Thymus (tissue), 14 donors: ENCODE measurements around the gene KLHDC1. TPM values are rescaled to one million over a fixed set of nuclear protein-coding genes. Genes with fewer than 3 reads are reported as not detected.
"Not testable (repeated sequence)": the region's sequence is repeated elsewhere in the genome, so short reads cannot be mapped to it uniquely, and the experiment has no call there.

Experiments used
- DNase-seq, 9 donors: peaks; one replicate each; pipeline ENCODE4 v3.0.0-alpha.2; 2013; ENCODE audit warnings: low spot score in 9 of 9, low read depth in 6 of 9, missing footprints in 1 of 9
- H3K27ac ChIP-seq, 2 donors: one replicate each; pipeline ENCODE4 v1.5.1; 2013; ENCODE audit warnings: control low read depth in 1 of 2, low read depth in 1 of 2, low read length in 1 of 2, mild to moderate bottlenecking in 1 of 2, moderate library complexity in 1 of 2
- H3K27me3 ChIP-seq, 2 donors: one replicate each; pipeline ENCODE4 v1.5.1; 2013; ENCODE audit warnings: low read length in 1 of 2; ENCODE audit not compliant: control insufficient read depth in 2 of 2, insufficient read depth in 1 of 2
- H3K36me3 ChIP-seq, 2 donors: one replicate each; pipeline ENCODE4 v1.5.1; 2013; ENCODE audit warnings: low read length in 1 of 2, mild to moderate bottlenecking in 1 of 2, moderate library complexity in 1 of 2; ENCODE audit not compliant: control insufficient read depth in 2 of 2, insufficient read depth in 2 of 2
- H3K4me1 ChIP-seq, 2 donors: one replicate each; pipeline ENCODE4 v1.5.1; 2013; ENCODE audit warnings: low read length in 2 of 2; ENCODE audit not compliant: control insufficient read depth in 2 of 2, insufficient read depth in 2 of 2
- H3K4me3 ChIP-seq, 2 donors: one replicate each; pipeline ENCODE4 v1.5.1; 2013; ENCODE audit warnings: low read length in 2 of 2, control low read depth in 1 of 2, mild to moderate bottlenecking in 1 of 2
- H3K9me3 ChIP-seq, 2 donors: one replicate each; pipeline ENCODE4 v1.5.1; 2013; ENCODE audit warnings: low read length in 1 of 2, mild to moderate bottlenecking in 1 of 2; ENCODE audit not compliant: control insufficient read depth in 2 of 2, insufficient read depth in 1 of 2
- WGBS: extraction: QIAGEN DNeasy Blood & Tissue Kit; methylation state at CpG from one replicate; pipeline ENCODE4 v1.1.7; 2013; 5-methylcytosine and 5-hydroxymethylcytosine counted together
- long read RNA-seq, 10 donors: transcript quantifications; one replicate each; lab custom pipeline, GENCODE V29; 2026
- polyA plus RNA-seq: library from polyadenylated mRNA; stranded (reverse); fragments of 200-250 nt; gene quantifications from one replicate; pipeline ENCODE4 v1.2.3, GENCODE V29; 2013
- total RNA-seq: library from RNA; stranded (reverse); fragments of 120-200 nt; gene quantifications from one replicate; pipeline ENCODE4 v1.2.4, GENCODE V29; 2013
- donor health status: healthy.

KLHDC1 gene
- total RNA-seq (3.9 TPM), polyA plus RNA-seq (7.6 TPM)
- long read RNA-seq, donor 1 = 0 reads
- long read RNA-seq, donor 2 = 0 reads
- long read RNA-seq, donor 3 = 0 reads
- long read RNA-seq, donor 4, partial matches to known transcripts = 0 of 1 reads
- long read RNA-seq, donor 4, other reads (novel, unspliced or antisense) = 0 of 1 reads
- long read RNA-seq, donor 5 = 0 reads
- long read RNA-seq, donor 6 = 0 reads
- long read RNA-seq, donor 7 = 0 reads
- long read RNA-seq, donor 8 = 0 reads
- long read RNA-seq, donor 9 = 0 reads
- long read RNA-seq, donor 10 = 0 reads

GRCh38 chr14:49692811-49693734 is at the start of gene KLHDC1:
TSS of gene KLHDC1 (plus strand) at chr14:49693120. CDS start at chr14:49693195, 75 bp downstream.
- peak in 8 of 9 donors; percentile 33 to 87 (median 66) for DNase-seq
- 1% methylated on average over 88 of the region's 88 CpGs for WGBS
- Histone ChIP-seq H3K27ac (peak within 1 kb of the TSS; percentile 82 to 93), H3K9me3 (no peaks in the 10 kb centered on the region), H3K4me3 (peak within 1 kb of the TSS; percentile 54 to 84), H3K27me3 (no peaks in the 10 kb centered on the region), H3K4me1 (peaks cover 4 to 7% of the 10 kb centered on the region in 2 donors), H3K36me3 (no peaks in the 10 kb centered on the region)

GRCh38 chr14:49653508-49653907 is 39.4 kb upstream of the KLHDC1 start:
- Histone ChIP-seq H3K36me3 (peaks cover 6 to 10% of the 10 kb centered on the region in 2 donors), H3K4me3 (no peak overlapping the region), H3K4me1 (no peaks in the 10 kb centered on the region), H3K9me3 (no peaks in the 10 kb centered on the region), H3K27ac (no peak overlapping the region), H3K27me3 (no peaks in the 10 kb centered on the region)
- no peak for DNase-seq
- 99% methylated on average over 6 of the region's 6 CpGs for WGBS

GRCh38 chr14:49654511-49654910 is 38.4 kb upstream of the KLHDC1 start:
- no peaks in the 10 kb centered on the region for H3K9me3 ChIP-seq
- no peak for DNase-seq
- no peak overlapping the region for H3K27ac ChIP-seq
- no peaks in the 10 kb centered on the region for H3K27me3 ChIP-seq
- 97% methylated on average over 3 of the region's 3 CpGs for WGBS
- peaks cover 4 to 10% of the 10 kb centered on the region in 2 donors for H3K36me3 ChIP-seq
- no peak overlapping the region for H3K4me3 ChIP-seq
- H3K4me1 ChIP-seq = no peaks in the 10 kb centered on the region

GRCh38 chr14:49657500-49657899 is 35.4 kb upstream of the KLHDC1 start:
- H3K27me3 ChIP-seq, H3K4me3 ChIP-seq, H3K36me3 ChIP-seq, H3K4me1 ChIP-seq, DNase-seq, H3K27ac ChIP-seq, H3K9me3 ChIP-seq: not testable (repeated sequence)
- 98% methylated on average over 6 of the region's 6 CpGs for WGBS

- H3K9me3 ChIP-seq = no peaks in the 10 kb centered on the region
- no peaks in the 10 kb centered on the region for H3K27me3 ChIP-seq
- no peak overlapping the region for H3K27ac ChIP-seq
- 95% methylated on average over 2 of the region's 2 CpGs for WGBS
- no peak overlapping the region for H3K4me3 ChIP-seq
- no peaks in the 10 kb centered on the region for H3K4me1 ChIP-seq
- DNase-seq = no peak
- no peaks in the 10 kb centered on the region for H3K36me3 ChIP-seq
These were observed 33.1 kb upstream of the KLHDC1 start for GRCh38 chr14:49659526-49660455.

GRCh38 chr14:49670475-49670874 is 22.4 kb upstream of the KLHDC1 start:
- Histone ChIP-seq H3K36me3 (peaks cover 0 to 13% of the 10 kb centered on the region in 2 donors), H3K4me1 (no peaks in the 10 kb centered on the region)
- DNase-seq = no peak

GRCh38 chr14:49673586-49673985 is 19.3 kb upstream of the KLHDC1 start:
- Histone ChIP-seq H3K36me3 (peaks cover 0 to 22% of the 10 kb centered on the region in 2 donors), H3K9me3 (no peaks in the 10 kb centered on the region), H3K4me3 (no peak overlapping the region), H3K4me1 (no peaks in the 10 kb centered on the region), H3K27ac (no peak overlapping the region), H3K27me3 (no peaks in the 10 kb centered on the region)
- WGBS = 98% methylated on average over 2 of the region's 2 CpGs
- no peak for DNase-seq

More at GRCh38 chr14:49670475-49670874, 22.4 kb upstream of the KLHDC1 start:
- no peak overlapping the region for H3K4me3 ChIP-seq
- no peaks in the 10 kb centered on the region for H3K27me3 ChIP-seq
- H3K9me3 ChIP-seq = no peaks in the 10 kb centered on the region
- H3K27ac ChIP-seq = no peak overlapping the region

GRCh38 chr14:49677643-49678042 is 15.3 kb upstream of the KLHDC1 start:
- Histone ChIP-seq H3K27ac (no peak overlapping the region), H3K9me3 (no peaks in the 10 kb centered on the region), H3K36me3 (peaks cover 3 to 24% of the 10 kb centered on the region in 2 donors), H3K27me3 (no peaks in the 10 kb centered on the region), H3K4me1 (no peaks in the 10 kb centered on the region), H3K4me3 (no peak overlapping the region)
- WGBS = 98% methylated on average over 4 of the region's 4 CpGs
- DNase-seq = no peak
